GM23248 (cell line): ENCODE results near the gene EFCAB6. TPM values are rescaled to one million over a fixed set of nuclear protein-coding genes. Genes with fewer than 3 reads are reported as not detected.

Experiments used
- DNase-seq: peaks from one replicate; pipeline ENCODE4 v3.0.0-alpha.2; 2015
- H2AFZ ChIP-seq: fragments of 200-600 bp; sonication (generic); 2 replicates; pipeline ENCODE4 v1.6.1; 2016; ENCODE audit warnings: antibody characterized with exemption
- H3F3A ChIP-seq: fragments of 200-600 bp; sonication (generic); 2 replicates; pipeline ENCODE4 v1.6.1; 2016; ENCODE audit warnings: mild to moderate bottlenecking, antibody characterized with exemption, mixed run types; ENCODE audit not compliant: insufficient read depth
- H3K27ac ChIP-seq: fragments of 200-600 bp; sonication (generic); 2 replicates; pipeline ENCODE4 v1.5.1; 2016; ENCODE audit warnings: mild to moderate bottlenecking
- H3K27me3 ChIP-seq: fragments of 200-600 bp; sonication (generic); replicated peaks from 2 replicates; pipeline ENCODE4 v1.6.1; 2016; ENCODE audit warnings: mild to moderate bottlenecking; ENCODE audit not compliant: insufficient read depth
- H3K36me3 ChIP-seq: fragments of 200-600 bp; sonication (generic); 2 replicates; pipeline ENCODE4 v1.6.1; 2016; ENCODE audit warnings: low read depth, mild to moderate bottlenecking
- H3K4me1 ChIP-seq: fragments of 200-600 bp; sonication (generic); 2 replicates; pipeline ENCODE4 v1.6.1; 2016; ENCODE audit warnings: mild to moderate bottlenecking; ENCODE audit not compliant: insufficient read depth
- H3K4me2 ChIP-seq: fragments of 200-600 bp; sonication (generic); one replicate; pipeline ENCODE4 v1.6.1; 2016; ENCODE audit warnings: mild to moderate bottlenecking; ENCODE audit not compliant: unreplicated experiment
- H3K4me3 ChIP-seq: fragments of 200-600 bp; sonication (generic); 2 replicates; pipeline ENCODE4 v1.5.1; 2016; ENCODE audit warnings: mild to moderate bottlenecking
- H3K79me2 ChIP-seq: fragments of 200-600 bp; sonication (generic); 2 replicates; pipeline ENCODE4 v1.6.1; 2016; ENCODE audit warnings: mild to moderate bottlenecking; ENCODE audit not compliant: insufficient read depth
- H3K9ac ChIP-seq: fragments of 200-600 bp; sonication (generic); 2 replicates; pipeline ENCODE4 v1.6.1; 2016; ENCODE audit warnings: mild to moderate bottlenecking
- H3K9me2 ChIP-seq: fragments of 200-600 bp; sonication (generic); 2 replicates; pipeline ENCODE4 v1.6.1; 2016; ENCODE audit warnings: mixed run types, mild to moderate bottlenecking, moderate library complexity; ENCODE audit not compliant: insufficient read depth
- H3K9me3 ChIP-seq: fragments of 200-600 bp; sonication (generic); one replicate; pipeline ENCODE4 v1.6.1; 2017; ENCODE audit warnings: low read depth
- H4K20me1 ChIP-seq: fragments of 200-600 bp; sonication (generic); 2 replicates; pipeline ENCODE4 v1.6.0; 2016; ENCODE audit not compliant: insufficient read depth
- EZH2 ChIP-seq: fragments of 200-600 bp; sonication (generic); IDR thresholded peaks from 2 replicates; pipeline ENCODE4 v1.6.1; 2018; ENCODE audit warnings: antibody characterized with exemption, mild to moderate bottlenecking; ENCODE audit not compliant: insufficient read depth, poor library complexity, severe bottlenecking
- EZH2phosphoT487 ChIP-seq: fragments of 200-600 bp; sonication (generic); IDR thresholded peaks from 2 replicates; pipeline ENCODE4 v1.6.1; 2018; ENCODE audit warnings: antibody characterized with exemption, moderate library complexity, mild to moderate bottlenecking, low read depth; ENCODE audit not compliant: insufficient read depth
- WGBS, 2 experiments: methylation state at CpG; one replicate each; pipeline ENCODE4 v1.1.6; 2015 to 2017; ENCODE audit warnings: low lambda C conversion rate in 2 of 2, low coverage in 1 of 2; ENCODE audit errors: missing lambda C conversion rate in 2 of 2; 5-methylcytosine and 5-hydroxymethylcytosine counted together
- in situ Hi-C: fragments of 300-500 bp; cut with MboI; formaldehyde crosslinking; loops from 2 replicates; pipeline ENCODE4 v1.15.0; 2020
- polyA plus RNA-seq: library from polyadenylated mRNA; unstranded; fragments of >200 nt; fragmentation: Nextera tagmentation; extraction: Ambion mirVana; gene quantifications from 2 replicates; pipeline ENCODE4 v1.2.1, GENCODE V29; 2016
- total RNA-seq: library from RNA; depleted of rRNA; stranded (reverse); fragments of >200 nt; shearing (Covaris generic); gene quantifications from 2 replicates; pipeline ENCODE4 v1.2.3, GENCODE V29; 2014

EFCAB6 gene
- total and polyA plus RNA-seq, 2 experiments from 2014 or later = 1.5 to 2.1 TPM

GRCh38 chr22:43833286-43834240, 21.5 kb upstream of the EFCAB6 start:
- no peak for TF ChIP-seq EZH2phosphoT487
- TF ChIP-seq EZH2 = no peak
- DNase-seq = no peak
- H3K9me2 ChIP-seq = no peaks in the 10 kb centered on the region
- H3K27me3 ChIP-seq = no peaks in the 10 kb centered on the region
- in situ Hi-C loops = no loop called here
- H3K79me2 ChIP-seq = no peaks in the 10 kb centered on the region
- no peaks in the 10 kb centered on the region for H3K9me3 ChIP-seq
- WGBS, 2 experiments = 75 to 76% methylated on average over 33 to 34 of the region's 36 CpGs
- H3K4me2 ChIP-seq = no peak overlapping the region
- no peak overlapping the region for H3K27ac ChIP-seq
- no peak overlapping the region for H3K9ac ChIP-seq
- no peak overlapping the region for H2AFZ ChIP-seq
- H3K4me3 ChIP-seq = no peak overlapping the region
- H3F3A ChIP-seq = peaks cover 10% of the 10 kb centered on the region; the same call in 1 of the 2 replicates
- H3K4me1 ChIP-seq = peaks cover 11% of the 10 kb centered on the region
- no peaks in the 10 kb centered on the region for H4K20me1 ChIP-seq
- no peaks in the 10 kb centered on the region for H3K36me3 ChIP-seq

- peaks cover 10% of the 10 kb centered on the region; the same call in 1 of the 2 replicates for H3F3A ChIP-seq
- H3K4me2 ChIP-seq = no peak overlapping the region
- H3K27ac ChIP-seq = no peak overlapping the region
- TF ChIP-seq EZH2 = no peak
- no peak for TF ChIP-seq EZH2phosphoT487
- H3K36me3 ChIP-seq = no peaks in the 10 kb centered on the region
- H3K27me3 ChIP-seq = no peaks in the 10 kb centered on the region
- no peak overlapping the region for H3K9ac ChIP-seq
- no peak overlapping the region for H3K4me3 ChIP-seq
- no peaks in the 10 kb centered on the region for H4K20me1 ChIP-seq
- no peaks in the 10 kb centered on the region for H3K9me2 ChIP-seq
- no peak overlapping the region for H2AFZ ChIP-seq
- in situ Hi-C loops = no loop called here
- no peaks in the 10 kb centered on the region for H3K79me2 ChIP-seq
- H3K9me3 ChIP-seq = no peaks in the 10 kb centered on the region
- no peak for DNase-seq
- WGBS, 2 experiments = 72 to 88% methylated on average over 12 to 14 of the region's 18 CpGs
- H3K4me1 ChIP-seq = peaks cover 11% of the 10 kb centered on the region
Measured at GRCh38 chr22:43832393-43833265, 20.5 kb upstream of the EFCAB6 start.

GRCh38 chr22:43831561-43832392, 19.7 kb upstream of the EFCAB6 start:
- H4K20me1 ChIP-seq = no peaks in the 10 kb centered on the region
- peaks cover 10% of the 10 kb centered on the region for H3F3A ChIP-seq
- no peaks in the 10 kb centered on the region for H3K27me3 ChIP-seq
- no peaks in the 10 kb centered on the region for H3K9me2 ChIP-seq
- no peak overlapping the region for H3K4me2 ChIP-seq
- H3K27ac ChIP-seq = no peak overlapping the region
- TF ChIP-seq EZH2phosphoT487 = no peak
- H3K9me3 ChIP-seq = no peaks in the 10 kb centered on the region
- no peaks in the 10 kb centered on the region for H3K79me2 ChIP-seq
- H3K4me1 ChIP-seq = peaks cover 11% of the 10 kb centered on the region
- H3K9ac ChIP-seq = no peak overlapping the region
- no peak for DNase-seq
- in situ Hi-C loops = no loop called here
- H3K36me3 ChIP-seq = no peaks in the 10 kb centered on the region
- no peak overlapping the region for H2AFZ ChIP-seq
- no peak overlapping the region for H3K4me3 ChIP-seq
- WGBS, 2 experiments = 82 to 85% methylated on average over 31 to 33 of the region's 33 CpGs
